Stomach (tissue), 4 donors: ENCODE data around the gene SLC29A2.

Source experiments
- POLR2A ChIP-seq, 4 donors: fragments of 450-650 bp; IDR thresholded peaks; one replicate each; pipeline ENCODE4 v1.6.1; 2016; ENCODE audit warnings: antibody characterized with exemption in 4 of 4, control low read depth in 2 of 4, mild to moderate bottlenecking in 1 of 4, moderate library complexity in 1 of 4
- TF ChIP-seq, protein P1 (sequence below), 7 experiments: fragments of 450-650 bp in 4 of 7; fragments of 200-600 bp in 3 of 7; sonication (generic) in 3 of 7; IDR thresholded peaks; one replicate each; pipeline ENCODE4 v1.5.1; 2016 to 2019; ENCODE audit warnings: antibody characterized with exemption in 7 of 7, control low read depth in 2 of 7, mild to moderate bottlenecking in 1 of 7

DNA sequence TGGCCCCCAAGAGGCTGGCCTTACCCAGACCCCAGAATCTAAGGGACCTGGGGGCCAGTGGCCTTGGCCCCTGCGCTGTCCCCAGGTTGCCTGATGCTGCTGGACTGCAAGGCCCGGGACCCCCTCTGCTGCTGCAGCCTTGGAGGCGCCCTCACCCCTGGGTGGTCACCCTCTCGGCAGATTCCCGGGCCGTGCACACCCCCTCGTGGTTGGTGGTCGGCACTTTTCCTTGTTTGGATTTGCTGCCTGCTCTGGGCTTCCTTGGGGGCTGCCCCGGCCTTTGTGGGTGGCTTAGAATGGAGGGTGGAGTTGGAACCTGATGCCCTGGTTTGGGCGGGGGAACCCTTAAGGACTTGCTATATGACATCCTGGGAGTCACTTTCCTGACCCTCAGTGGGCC is 40.6 kb downstream of the SLC29A2 start:
- TF ChIP-seq, protein P1, sequence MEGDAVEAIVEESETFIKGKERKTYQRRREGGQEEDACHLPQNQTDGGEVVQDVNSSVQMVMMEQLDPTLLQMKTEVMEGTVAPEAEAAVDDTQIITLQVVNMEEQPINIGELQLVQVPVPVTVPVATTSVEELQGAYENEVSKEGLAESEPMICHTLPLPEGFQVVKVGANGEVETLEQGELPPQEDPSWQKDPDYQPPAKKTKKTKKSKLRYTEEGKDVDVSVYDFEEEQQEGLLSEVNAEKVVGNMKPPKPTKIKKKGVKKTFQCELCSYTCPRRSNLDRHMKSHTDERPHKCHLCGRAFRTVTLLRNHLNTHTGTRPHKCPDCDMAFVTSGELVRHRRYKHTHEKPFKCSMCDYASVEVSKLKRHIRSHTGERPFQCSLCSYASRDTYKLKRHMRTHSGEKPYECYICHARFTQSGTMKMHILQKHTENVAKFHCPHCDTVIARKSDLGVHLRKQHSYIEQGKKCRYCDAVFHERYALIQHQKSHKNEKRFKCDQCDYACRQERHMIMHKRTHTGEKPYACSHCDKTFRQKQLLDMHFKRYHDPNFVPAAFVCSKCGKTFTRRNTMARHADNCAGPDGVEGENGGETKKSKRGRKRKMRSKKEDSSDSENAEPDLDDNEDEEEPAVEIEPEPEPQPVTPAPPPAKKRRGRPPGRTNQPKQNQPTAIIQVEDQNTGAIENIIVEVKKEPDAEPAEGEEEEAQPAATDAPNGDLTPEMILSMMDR (IDR thresholded peaks at IDR 0.05), result no peak
- no peak for TF ChIP-seq POLR2A (IDR thresholded peaks at IDR 0.05)
